ENCODE results near the gene IL23A. TPM values are rescaled to one million over a fixed set of nuclear protein-coding genes. Genes with fewer than 3 reads are reported as not detected.

The IL23A gene
- total RNA-seq, 4 donors from 2014 or later: 0.67 to 1.1 TPM; not detected in 2

- Histone ChIP-seq H3K27me3 (no peaks in the 10 kb centered on the region), H3K4me3 (replicated peaks in 1 of 3) (no peak overlapping the region), H3K36me3 (peaks cover 75 to 76% of the 10 kb centered on the region in 2 donors), H3K9me3 (no peaks in the 10 kb centered on the region), H3K27ac (no peak overlapping the region), H3K4me1 (no peaks in the 10 kb centered on the region)
- 89 to 100% methylated on average over 5 of the region's 5 CpGs for WGBS, 2 donors
- no peak for DNase-seq
- intact Hi-C loops (cut with DNase I): no loop called here
- TF ChIP-seq POLR2A (IDR thresholded peaks at IDR 0.05): no peak
- TF ChIP-seq, protein P1, sequence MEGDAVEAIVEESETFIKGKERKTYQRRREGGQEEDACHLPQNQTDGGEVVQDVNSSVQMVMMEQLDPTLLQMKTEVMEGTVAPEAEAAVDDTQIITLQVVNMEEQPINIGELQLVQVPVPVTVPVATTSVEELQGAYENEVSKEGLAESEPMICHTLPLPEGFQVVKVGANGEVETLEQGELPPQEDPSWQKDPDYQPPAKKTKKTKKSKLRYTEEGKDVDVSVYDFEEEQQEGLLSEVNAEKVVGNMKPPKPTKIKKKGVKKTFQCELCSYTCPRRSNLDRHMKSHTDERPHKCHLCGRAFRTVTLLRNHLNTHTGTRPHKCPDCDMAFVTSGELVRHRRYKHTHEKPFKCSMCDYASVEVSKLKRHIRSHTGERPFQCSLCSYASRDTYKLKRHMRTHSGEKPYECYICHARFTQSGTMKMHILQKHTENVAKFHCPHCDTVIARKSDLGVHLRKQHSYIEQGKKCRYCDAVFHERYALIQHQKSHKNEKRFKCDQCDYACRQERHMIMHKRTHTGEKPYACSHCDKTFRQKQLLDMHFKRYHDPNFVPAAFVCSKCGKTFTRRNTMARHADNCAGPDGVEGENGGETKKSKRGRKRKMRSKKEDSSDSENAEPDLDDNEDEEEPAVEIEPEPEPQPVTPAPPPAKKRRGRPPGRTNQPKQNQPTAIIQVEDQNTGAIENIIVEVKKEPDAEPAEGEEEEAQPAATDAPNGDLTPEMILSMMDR (IDR thresholded peaks at IDR 0.05): no peak
Observed at GRCh38 chr12:56348776-56349175, 10.1 kb downstream of the IL23A start.

- Histone ChIP-seq H3K4me3 (replicated peaks in 1 of 3) (no peak overlapping the region), H3K36me3 (peaks cover 83 to 88% of the 10 kb centered on the region in 2 donors), H3K27me3 (no peaks in the 10 kb centered on the region), H3K9me3 (no peaks in the 10 kb centered on the region), H3K4me1 (no peaks in the 10 kb centered on the region), H3K27ac (no peak overlapping the region)
- intact Hi-C loops (cut with DNase I): loop anchor here (5.0 to 10.0 kb wide), 2 partner anchors 33 to 104 kb away; partner anchors contain the start of genes CNPY2 and MIP
- TF ChIP-seq POLR2A (IDR thresholded peaks at IDR 0.05): no peak
- TF ChIP-seq, protein P1 (IDR thresholded peaks at IDR 0.05): no peak
- DNase-seq: no peak
- 82 to 87% methylated on average over 2 of the region's 2 CpGs for WGBS, 2 donors
Observed at GRCh38 chr12:56350662-56351061, 12.0 kb downstream of the IL23A start.

GRCh38 chr12:56351325-56351724, 12.6 kb downstream of the IL23A start:
- no peaks in the 10 kb centered on the region for H3K4me1 ChIP-seq
- intact Hi-C loops (cut with DNase I): loop anchor here (5.0 to 10.0 kb wide), 2 partner anchors 34 to 103 kb away; partner anchors contain the start of genes CNPY2 and MIP
- no peaks in the 10 kb centered on the region for H3K27me3 ChIP-seq
- TF ChIP-seq, protein P1 (IDR thresholded peaks at IDR 0.05): no peak
- TF ChIP-seq POLR2A (IDR thresholded peaks at IDR 0.05): no peak
- no peaks in the 10 kb centered on the region for H3K9me3 ChIP-seq
- DNase-seq: no peak
- no peak overlapping the region for H3K27ac ChIP-seq
- H3K4me3 ChIP-seq (replicated peaks in 1 of 3): no peak overlapping the region
- H3K36me3 ChIP-seq: peaks cover 83 to 88% of the 10 kb centered on the region in 2 donors
- WGBS, 2 donors: 100% methylated on average over 2 of the region's 2 CpGs

DNA sequence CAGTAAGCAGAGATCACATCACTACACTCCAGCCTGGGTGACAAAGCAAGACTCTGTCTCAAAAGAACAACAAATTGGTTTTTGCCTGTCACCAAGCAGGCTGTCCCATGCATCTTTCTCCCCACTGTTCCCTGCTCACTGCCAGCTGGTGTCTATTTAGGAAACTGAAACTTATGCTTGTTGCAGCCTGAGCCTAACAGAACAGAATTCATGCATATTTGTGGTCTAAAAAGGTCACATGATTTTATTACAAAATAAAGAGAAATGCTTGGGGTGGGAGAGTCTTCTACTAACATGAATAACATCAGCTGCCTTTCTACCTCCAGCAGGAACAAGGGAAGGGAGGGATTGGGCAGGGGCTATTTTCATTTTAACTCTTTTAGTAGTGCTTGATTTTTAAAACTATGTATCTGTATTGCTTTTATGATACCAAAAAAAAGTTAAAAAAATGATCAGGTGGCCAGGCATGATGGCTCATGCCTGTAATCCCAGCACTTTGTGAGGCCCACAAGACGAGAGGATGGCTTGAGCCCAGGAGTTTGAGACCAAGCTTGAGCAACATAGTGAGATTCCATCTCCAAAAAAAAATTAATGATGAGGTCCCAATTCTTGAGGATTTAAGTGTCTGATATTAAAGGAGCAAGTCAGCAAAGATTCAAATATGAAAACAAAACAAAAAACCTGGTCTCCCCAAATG, 20.3 kb downstream of the IL23A start:
- H3K27ac ChIP-seq: peak overlapping the region in 2 of 3 donors; percentile 78 to 80
- H3K9me3 ChIP-seq: no peaks in the 10 kb centered on the region
- DNase-seq: no peak
- H3K4me3 ChIP-seq (replicated peaks in 1 of 3): peak overlapping the region in 2 of 3 donors; percentile 24 to 40
- peaks cover 14 to 21% of the 10 kb centered on the region in 2 donors for H3K4me1 ChIP-seq
- intact Hi-C loops (cut with DNase I): loop anchor here (10.0 kb wide), 1 partner anchor 96 kb away; the partner anchor contains the start of gene MIP
- WGBS, 2 donors: 5 to 6% methylated on average over 1 of the region's 1 CpG
- H3K36me3 ChIP-seq: peaks cover 22 to 27% of the 10 kb centered on the region in 2 donors
- TF ChIP-seq POLR2A (IDR thresholded peaks at IDR 0.05): no peak
- TF ChIP-seq, protein P1 (IDR thresholded peaks at IDR 0.05): no peak
- no peaks in the 10 kb centered on the region for H3K27me3 ChIP-seq

Data from thyroid gland (tissue), 4 donors.